HCT116 (cell line): ENCODE results near the gene MAP3K20.
"Not testable (repeated sequence)": the region's sequence is repeated elsewhere in the genome, so short reads cannot be mapped to it uniquely, and the experiment has no call there.

Experiments used
- CTCF ChIP-seq, 3 experiments: fragments of 200-600 bp in 1 of 3; sonication (generic) in 1 of 3; IDR thresholded peaks in 2 of 3; conservative IDR thresholded peaks in 1 of 3; 2 replicates each; pipeline ENCODE4 v1.5.1; 2012 to 2017; ENCODE audit warnings: low read depth in 2 of 3, low read length in 2 of 3, antibody characterized with exemption in 1 of 3, borderline replicate concordance in 1 of 3, control low read depth in 1 of 3, mild to moderate bottlenecking in 1 of 3, mixed read lengths in 1 of 3, mixed run types in 1 of 3, moderate library complexity in 1 of 3; ENCODE audit not compliant: insufficient read depth in 1 of 3
- POLR2AphosphoS5 ChIP-seq: IDR thresholded peaks from 2 replicates; pipeline ENCODE4 v1.6.1; 2011; ENCODE audit warnings: mild to moderate bottlenecking, low read depth, low read length, moderate library complexity

- not testable (repeated sequence) for TF ChIP-seq CTCF (IDR thresholded peaks at IDR 0.05 in 2 of 3, conservative IDR thresholded peaks at IDR 0.05 in 1 of 3; ENCODE audit: borderline replicate concordance in 1 of 3, insufficient read depth in 1 of 3, low read depth in 2 of 3, low read length in 2 of 3); POLR2AphosphoS5
Observed at GRCh38 chr2:173174339-173174738, 98.7 kb downstream of the MAP3K20 start.
